HG03103 (cell line): ENCODE measurements around the gene FMNL1.
"Not testable (repeated sequence)": the region's sequence is repeated elsewhere in the genome, so short reads cannot be mapped to it uniquely, and the experiment has no call there.

Experiments
- ATAC-seq: cut with Tn5 transposase; IDR thresholded peaks from one replicate; pipeline ENCODE4 v1.9.1; 2021; ENCODE audit warnings: low read depth; ENCODE audit not compliant: unreplicated experiment

FMNL1 gene, protein sequence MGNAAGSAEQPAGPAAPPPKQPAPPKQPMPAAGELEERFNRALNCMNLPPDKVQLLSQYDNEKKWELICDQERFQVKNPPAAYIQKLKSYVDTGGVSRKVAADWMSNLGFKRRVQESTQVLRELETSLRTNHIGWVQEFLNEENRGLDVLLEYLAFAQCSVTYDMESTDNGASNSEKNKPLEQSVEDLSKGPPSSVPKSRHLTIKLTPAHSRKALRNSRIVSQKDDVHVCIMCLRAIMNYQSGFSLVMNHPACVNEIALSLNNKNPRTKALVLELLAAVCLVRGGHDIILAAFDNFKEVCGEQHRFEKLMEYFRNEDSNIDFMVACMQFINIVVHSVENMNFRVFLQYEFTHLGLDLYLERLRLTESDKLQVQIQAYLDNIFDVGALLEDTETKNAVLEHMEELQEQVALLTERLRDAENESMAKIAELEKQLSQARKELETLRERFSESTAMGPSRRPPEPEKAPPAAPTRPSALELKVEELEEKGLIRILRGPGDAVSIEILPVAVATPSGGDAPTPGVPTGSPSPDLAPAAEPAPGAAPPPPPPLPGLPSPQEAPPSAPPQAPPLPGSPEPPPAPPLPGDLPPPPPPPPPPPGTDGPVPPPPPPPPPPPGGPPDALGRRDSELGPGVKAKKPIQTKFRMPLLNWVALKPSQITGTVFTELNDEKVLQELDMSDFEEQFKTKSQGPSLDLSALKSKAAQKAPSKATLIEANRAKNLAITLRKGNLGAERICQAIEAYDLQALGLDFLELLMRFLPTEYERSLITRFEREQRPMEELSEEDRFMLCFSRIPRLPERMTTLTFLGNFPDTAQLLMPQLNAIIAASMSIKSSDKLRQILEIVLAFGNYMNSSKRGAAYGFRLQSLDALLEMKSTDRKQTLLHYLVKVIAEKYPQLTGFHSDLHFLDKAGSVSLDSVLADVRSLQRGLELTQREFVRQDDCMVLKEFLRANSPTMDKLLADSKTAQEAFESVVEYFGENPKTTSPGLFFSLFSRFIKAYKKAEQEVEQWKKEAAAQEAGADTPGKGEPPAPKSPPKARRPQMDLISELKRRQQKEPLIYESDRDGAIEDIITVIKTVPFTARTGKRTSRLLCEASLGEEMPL

DNA sequence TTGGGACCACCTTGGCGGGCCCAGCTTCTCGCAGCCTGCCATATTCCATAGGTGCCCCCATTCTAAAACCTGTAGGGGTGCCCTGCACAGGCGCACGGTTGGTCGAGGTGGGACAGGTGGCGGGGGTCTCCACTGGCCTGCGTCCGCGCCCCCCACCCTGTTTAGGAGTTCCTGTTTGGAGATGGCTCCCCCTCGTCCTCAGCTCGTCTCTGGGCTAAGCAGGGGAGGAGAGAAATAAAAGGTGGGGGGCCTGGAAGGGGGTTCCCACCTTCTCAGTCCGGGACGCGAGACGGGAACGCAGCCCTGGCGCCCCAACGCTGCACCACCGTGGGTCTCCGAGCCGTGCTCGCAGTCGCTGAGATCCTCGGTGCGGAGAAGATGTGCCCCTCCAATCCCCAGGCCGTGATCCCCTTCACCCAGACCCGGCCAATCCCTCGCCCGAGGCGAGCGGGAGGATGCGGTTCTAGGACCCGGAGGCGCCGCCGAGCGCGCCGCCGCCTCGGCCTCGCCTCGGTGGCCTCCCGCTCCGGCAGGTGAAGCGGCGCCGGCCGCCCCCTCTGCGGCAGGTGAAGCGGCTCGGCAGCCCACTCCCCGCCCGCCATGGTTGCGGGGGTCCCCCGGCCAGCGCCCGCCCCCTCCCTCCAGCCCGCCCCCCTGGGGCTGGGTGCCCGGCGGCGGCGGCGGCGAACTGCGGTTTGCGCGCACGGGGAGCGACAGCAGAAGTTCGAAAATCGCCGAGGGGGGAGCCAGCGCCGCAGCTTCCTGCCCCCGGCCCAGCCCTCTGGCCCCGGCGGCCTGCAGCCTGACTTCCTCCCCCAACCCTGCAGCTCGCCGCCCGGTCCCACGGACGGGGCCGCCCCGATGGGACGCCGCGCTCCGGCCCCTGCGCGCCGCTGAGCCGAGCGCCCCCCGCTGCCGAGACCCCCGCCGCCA, at the start of gene FMNL1:
TSS of gene FMNL1 (plus strand) at position 805 of the 933 bp plus-strand sequence. CDS start 240 bp downstream, outside the sequence.
- no peak for ATAC-seq

DNA sequence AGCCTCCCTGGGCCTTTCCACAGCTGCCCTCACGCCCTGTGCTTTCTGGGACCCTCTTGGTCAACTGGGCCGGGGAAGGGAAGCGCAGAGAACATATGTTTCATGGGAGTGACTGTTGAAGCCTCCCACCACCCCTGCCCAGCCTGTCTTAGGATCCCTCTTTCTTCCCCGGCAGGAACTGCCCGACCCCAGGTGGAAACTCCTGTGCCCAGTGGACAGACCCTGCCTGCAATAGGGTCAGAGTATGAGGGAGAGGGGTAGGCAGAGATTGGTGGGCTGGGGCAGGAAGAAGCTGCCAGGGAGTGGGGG, 49.5 kb upstream of the FMNL1 start:
- ATAC-seq = no peak

DNA sequence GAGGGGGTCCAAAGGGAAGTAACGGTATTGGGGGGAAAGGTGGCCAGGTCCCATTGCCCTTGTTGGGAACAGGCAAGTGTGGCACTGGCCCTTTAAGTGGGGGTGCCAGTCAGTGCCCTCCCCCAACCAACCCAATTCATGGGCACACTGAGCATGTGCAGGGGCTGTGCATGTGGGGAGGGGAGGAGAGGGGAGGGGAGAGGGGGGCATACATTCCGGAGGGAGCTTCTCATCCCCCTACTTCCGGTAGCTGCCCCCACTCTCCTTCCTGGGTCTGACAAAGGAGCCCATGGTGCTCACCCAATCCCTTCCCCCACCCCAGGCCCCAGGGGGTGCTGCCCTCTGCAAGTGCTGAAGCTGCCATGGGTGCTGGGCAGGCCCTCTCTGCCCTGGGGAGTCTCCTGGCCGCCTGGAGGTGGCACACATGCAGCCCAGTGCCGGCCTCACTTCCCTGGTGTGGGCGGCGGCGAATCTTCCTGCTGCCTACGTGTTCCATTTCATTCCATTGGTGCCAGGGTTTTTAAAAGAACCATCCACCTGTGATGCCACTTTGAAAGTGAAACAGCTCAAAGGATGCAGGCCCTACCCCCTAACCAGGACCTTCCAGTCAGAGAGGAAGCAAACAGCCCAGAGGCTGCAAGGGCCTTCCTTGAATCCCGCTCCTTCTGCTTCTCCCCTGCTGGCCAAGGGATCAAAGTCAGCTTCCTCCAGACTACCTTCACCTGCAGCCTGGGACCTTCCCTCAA, 49.0 kb upstream of the FMNL1 start:
- no peak for ATAC-seq

DNA sequence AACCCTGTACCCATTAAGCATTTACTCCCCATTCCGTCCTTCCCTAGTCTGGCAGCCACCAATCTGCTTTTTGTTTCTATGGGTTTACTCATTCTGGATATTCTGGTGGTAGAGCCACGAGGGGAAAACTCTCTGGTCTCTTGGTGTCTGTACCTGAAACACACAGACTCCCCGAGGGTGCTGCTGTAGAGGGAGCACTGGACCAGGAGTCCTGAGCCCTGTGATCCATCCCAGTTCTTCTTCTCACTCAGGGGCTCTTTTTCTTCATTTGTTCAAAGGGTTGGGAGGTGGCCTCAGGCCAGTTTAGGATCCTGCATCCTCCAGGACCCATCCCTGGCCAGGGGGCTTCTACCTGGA, 45.9 kb upstream of the FMNL1 start:
- no peak for ATAC-seq

DNA sequence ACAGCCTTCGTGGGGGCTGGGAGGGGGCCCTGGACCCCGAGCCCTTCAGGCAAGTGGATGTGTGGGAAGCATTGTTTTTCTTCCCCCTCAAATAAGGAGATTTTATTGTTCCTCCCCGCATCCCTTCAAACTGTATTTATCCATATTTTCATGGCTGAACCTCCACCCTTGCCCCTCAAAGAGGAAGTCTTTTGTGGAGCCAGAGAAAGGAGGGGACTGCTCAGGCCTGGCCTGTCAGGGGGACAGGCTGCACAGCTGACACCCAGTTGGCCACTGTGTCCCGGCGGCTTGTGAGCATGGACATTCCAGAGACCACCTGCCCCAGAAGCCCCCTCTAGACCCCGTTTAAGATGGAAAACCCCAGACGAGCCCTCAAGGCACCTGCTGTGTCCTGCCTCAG, 44.1 kb upstream of the FMNL1 start:
- ATAC-seq = no peak

DNA sequence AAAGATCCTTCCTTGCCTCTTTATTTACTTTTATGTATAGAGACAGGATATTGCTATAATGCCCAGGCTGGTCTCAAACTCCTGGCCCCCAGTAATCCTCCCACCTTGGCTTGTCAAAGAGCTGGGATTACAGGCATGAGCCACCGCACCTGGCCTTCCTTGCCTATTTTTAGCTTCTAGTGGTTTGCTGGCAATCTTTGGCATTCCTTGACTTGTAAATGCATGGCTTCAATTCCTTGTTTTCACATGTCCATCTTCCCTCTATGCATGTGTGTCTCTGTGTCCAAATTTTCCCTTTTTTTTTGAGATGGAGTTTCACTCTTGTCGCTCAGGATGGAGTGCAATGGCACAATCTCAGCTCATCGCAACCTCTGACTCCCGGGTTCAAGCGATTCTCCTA, 37.5 kb upstream of the FMNL1 start:
- no peak for ATAC-seq

DNA sequence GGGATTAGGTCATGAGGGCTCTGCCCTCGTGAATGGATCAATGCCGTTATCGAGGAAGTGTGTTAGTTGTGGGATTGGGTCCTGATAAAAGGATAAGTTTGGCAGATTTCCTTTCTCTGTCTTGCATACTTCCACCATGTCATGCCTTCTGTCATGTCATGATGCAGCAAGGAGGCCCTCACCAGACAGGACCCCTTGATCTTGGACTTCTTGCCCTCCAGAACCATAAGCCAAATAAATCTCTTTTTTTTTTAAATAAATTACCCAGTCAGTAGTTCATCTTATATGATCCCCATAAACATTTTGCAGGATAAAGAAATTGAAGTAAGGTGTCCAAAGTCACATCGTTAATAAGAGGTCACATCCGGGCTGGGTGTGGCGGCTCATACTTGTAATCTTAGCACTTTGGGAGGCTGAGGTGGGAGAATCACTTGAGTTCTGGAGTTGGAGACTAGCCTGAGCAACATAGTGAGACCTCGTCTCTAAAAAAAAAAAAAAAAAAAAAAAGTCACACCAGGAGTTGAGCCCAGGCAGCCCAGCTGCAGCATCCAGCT, 34.8 kb upstream of the FMNL1 start:
- no peak for ATAC-seq

DNA sequence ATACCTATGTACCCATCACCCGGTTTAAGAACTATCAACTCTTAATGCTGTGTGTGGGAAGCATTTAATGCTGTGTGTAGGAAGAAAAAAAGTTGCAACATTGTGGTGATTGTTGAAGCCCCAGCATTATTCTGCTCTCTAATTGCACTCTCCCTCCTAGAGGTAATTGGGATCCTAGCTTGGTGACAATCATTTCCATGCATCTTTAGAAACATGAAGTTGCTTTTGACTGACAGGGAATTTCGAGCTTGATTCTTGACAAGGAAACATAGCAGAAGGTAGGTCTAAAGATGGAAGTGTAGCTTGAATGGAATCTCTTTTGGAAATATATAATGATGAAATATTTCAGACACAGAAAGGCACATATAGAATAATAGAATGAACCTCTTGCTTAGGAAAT, 32.7 kb upstream of the FMNL1 start:
- no peak for ATAC-seq

DNA sequence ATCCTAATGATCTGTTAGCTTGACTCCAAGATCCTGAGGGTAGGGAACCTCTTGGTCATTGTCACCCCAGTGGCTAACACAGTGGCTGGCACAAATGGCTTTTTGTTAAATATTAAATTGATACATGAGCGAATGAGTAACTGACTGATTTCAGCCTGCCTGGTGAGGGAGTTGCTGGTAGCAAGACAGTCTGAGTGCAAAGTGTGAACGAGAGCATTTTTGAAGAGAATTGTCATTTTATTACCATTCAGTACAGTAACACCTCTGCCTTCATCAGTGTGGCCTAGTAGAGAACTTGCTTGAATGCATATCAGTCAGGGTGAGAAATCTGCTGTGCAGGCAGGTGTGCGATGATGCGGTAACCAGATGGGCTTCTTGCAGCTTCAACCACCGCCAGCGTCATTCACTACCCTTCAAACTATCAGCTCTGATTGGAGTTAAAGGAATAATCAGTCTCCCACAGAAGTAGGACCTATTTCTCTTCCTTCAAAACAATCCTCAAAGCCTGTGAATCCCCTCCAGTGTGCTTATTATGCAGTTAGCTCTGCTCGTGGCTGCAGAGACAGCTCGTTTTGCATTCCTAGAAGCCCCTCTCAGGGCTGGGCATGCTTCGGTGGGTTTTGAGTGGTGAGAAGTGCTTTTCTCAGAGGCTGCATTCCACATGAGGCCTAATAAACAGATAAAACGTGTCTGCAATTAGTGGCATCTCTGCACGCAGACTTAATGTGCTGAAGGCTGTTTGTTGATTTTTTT, 31.0 kb upstream of the FMNL1 start:
- ATAC-seq = no peak

DNA sequence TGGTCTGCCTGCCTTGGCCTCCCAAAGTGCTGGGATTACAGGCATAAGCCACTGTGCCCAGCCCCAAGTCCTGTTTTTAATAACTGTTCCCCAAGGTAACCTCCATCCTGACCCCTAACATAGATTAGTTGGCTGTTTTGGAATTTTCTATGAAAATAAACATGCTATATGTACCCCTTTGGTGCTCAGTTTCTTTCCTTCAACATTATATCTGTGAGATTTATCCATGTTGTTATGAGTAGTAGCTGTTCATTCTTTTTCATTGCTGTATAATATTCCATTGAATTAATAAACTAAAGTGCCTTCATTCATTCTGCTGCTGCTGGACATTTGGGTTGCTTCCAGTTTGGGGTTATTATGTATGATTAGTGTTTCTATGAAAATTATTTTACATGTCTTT, 26.3 kb upstream of the FMNL1 start:
- ATAC-seq = no peak

DNA sequence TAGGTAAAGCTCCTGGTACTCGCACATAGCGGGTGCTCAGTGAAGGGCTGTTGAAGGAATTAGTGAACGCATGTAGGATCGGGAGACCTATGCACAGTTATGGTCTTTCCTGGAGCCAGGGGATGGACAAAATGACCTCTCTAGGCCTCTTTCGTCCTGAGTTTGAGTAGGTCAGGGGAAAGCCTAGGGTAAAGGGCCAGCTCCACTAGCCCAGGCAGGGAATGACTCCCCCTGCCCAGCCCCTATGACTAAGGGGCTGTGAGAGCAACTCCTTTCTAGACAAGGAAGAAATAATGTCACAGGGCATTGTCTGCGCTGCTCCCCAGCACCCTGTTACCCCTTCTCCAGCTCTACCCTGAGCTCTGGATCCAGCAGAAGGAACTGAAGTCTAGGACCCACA, 24.6 kb upstream of the FMNL1 start:
- ATAC-seq = no peak

DNA sequence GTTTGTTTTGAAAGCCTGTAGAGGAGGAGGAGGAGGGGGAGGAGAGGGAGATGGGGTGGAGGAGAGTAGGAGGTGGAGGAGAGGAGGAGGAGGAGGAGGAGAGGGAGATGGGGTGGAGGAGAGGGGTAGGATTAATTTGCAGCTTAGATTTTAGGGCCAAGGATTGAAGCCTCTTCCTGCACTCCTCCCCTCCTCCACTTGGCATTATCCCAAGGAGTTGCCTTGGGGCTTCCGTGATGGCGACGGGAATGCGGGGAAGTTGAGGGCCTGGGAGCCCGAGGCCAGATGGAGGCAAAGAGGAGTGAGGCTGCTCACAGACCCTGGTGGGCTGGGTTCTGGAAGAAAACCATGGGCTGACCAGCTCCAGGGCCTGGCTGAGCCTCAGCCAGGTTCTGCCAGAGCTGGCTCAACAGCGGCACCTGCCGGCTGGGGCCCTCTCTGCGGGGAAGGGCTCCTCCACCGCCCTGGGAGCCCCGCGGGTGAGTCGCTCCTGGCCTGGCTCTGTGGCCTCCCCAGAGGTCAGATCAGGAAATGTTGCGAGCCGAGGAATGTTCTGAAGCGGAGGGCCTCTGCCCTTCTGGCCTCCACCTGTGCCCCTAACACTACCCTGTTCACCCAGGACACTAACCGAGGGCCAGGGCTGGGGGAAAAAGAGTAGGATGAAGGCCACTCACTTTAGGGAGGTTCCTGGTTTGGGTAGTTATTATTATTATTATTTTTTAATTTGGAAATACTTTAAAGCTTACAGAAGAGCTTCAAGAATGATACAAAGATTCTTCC, 23.9 kb upstream of the FMNL1 start:
- peak; percentile 54 for ATAC-seq

DNA sequence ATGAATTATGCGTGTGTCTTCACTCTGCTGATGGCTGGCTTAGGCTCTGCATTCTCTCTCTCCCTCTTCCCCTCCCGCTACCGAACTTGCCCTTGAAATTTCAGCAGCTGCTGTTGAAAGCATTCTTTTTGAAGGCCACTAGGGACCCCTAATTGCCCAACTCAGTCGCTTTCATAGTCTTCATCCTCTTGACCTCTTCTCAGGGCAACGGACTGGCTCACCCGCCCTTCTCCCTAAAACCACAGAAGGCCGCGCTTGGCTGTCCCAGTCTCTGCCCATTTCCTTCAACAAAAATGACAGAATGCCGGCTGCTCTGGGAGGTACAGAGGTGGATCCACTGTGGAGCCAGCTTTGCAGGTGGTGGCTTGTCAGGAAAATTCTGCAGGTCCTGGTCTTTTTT, 21.0 kb upstream of the FMNL1 start:
- ATAC-seq = no peak

DNA sequence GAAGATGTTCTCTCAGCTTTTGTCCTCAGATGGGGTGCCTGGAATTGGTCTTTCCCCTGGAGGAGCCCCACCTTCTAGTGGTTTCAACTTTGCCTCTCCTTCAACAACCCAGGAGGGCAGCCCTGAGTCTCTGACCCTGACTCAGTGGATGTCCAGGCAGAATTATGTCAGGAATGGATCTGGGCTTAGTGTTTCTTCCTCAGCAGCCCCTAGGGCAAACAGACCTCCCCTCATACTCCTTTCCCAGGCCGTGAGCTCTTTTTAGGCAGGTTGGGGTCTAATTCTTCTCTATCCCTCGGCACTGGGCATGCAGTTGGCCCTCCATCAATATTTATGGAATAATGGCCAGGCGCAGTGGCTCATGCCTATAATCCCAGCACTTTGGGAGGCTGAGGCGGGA, 20.2 kb upstream of the FMNL1 start:
- ATAC-seq = no peak

DNA sequence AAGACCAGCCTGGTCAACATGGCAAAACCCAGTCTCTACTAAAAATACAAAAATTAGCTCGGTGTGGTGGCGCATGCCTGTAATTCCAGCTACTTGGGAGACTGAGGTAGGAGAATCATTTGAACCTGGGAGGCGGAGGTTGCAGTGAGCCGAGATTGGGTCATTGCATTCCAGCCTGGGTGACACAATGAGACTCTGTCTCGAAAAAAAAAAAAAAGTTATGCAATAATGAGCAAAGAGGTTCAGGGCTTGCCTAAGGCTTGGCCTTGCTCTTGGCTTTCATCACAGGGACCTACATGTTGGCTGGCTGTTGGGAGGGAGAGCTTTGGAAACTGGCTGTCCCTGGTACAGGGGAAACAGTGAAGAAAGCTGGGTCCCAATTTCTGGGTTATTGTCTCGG, 19.8 kb upstream of the FMNL1 start:
- ATAC-seq = not testable (repeated sequence)

DNA sequence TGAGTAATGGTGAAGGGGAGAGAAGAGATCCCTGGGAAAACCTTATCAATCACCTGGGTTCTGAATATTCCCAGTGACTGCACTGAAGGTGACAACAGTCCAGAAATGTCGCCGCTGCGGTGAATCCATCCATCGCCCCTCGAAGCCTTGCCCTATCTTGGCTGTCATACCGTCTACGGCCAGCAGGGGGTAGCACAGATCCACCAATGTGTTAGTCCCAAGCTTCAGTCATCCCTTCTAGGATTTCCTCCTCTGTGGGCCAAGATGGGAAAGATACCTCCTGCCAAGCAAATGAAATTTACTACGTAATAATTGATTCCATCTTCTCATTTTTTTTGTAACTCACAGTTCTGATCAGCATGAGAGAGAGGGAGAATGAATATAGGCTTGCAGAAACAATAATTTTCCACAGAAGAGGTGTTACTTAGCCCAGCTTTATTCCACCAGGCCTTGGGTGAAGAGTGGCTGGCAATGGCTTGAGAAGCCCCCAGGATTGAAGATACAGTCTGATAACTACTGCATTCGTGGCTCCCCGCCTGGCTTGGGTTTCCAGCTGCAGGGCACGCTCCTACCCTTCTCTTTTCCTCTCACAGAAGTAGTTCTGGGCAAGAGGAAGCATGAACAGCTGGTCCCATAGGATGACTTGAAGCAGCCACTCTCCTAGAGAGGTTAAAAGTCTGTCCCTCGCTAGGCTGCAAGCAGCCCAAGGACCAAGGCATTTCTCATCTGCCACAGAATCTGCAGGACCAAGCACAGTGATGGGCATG, 2.6 kb upstream of the FMNL1 start:
- no peak for ATAC-seq

DNA sequence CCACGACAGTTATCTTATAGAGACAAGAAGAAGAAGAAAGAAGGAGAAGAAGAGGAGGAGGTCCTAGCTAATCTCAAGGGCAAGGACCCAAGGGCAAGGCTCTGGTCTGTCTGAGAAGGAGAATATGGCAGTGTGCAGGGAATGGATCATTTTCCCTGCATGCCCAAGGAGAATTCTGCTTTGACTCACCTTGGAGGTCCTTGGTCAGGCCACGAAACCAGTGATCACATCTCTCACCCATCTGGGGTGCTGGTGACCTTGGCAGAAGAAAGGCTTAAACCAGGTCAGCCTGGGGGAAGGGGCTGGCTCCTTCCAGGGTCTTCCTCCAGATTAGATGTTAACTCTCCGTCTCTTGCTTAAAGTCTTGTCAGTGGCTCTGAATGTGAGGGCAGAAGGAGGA, 1.6 kb upstream of the FMNL1 start:
- no peak for ATAC-seq

DNA sequence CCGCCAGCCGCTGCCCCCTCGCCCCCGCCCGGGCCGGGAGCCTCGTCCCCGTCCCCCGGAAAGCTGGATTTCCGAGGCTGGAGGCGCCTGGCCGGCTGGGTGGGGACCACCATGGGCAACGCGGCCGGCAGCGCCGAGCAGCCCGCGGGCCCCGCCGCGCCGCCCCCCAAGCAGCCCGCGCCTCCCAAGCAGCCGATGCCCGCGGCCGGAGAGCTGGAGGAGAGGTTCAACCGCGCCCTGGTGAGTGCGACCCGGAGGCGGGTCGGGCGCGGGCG, 266 bp downstream of the FMNL1 start:
- ATAC-seq = no peak
